GM10248 (cell line): ENCODE data around the gene TNS1.

Source experiments
- CTCF ChIA-PET: fragments of 300-600 bp; sonication (Branson Sonifier 250); formaldehyde crosslinking; extraction: SDS; loops from one replicate; lab custom pipeline; 2021; ENCODE audit warnings: antibody characterized with exemption; lab: Yijun Ruan, JAX
- POLR2A ChIA-PET: fragments of 350-650 bp; sonication (Branson Sonifier 250); formaldehyde crosslinking; extraction: SDS; loops from one replicate; lab custom pipeline; 2020; ENCODE audit warnings: antibody characterized with exemption; lab: Yijun Ruan, JAX
- DNase-seq: peaks from one replicate; pipeline ENCODE4 v3.0.0; 2012; ENCODE audit errors: extremely low spot score
- CTCF ChIP-seq: IDR thresholded peaks from 2 replicates; pipeline ENCODE4 v1.5.1; 2012; ENCODE audit warnings: mild to moderate bottlenecking, low read depth; ENCODE audit errors: extremely low read depth, missing control alignments, control extremely low read depth

The TNS1 gene

GRCh38 chr2:217856159-217856558 lies 146.6 kb downstream of the TNS1 start:
- ChIA-PET POLR2A (no interaction called here), CTCF (interaction anchor here (1.1 to 1.5 kb wide), 4 partner anchors 18 to 64 kb away, joined by 3 to 5 read pairs (median 3); no protein-coding TSS in a partner anchor)
- TF ChIP-seq CTCF, result no peak
- no peak for DNase-seq

GRCh38 chr2:217854684-217855420 lies 147.9 kb downstream of the TNS1 start:
- no peak for TF ChIP-seq CTCF
- ChIA-PET CTCF (interaction anchor here (1.5 kb wide), 1 partner anchor 65 kb away, joined by 3 read pairs; no protein-coding TSS in a partner anchor), POLR2A (no interaction called here)
- DNase-seq, result no peak

- TF ChIP-seq CTCF, result no peak
- CTCF ChIA-PET, result interaction anchor here (1.2 to 1.5 kb wide), 2 partner anchors 18 to 64 kb away, joined by 3 to 4 read pairs; no protein-coding TSS in a partner anchor
- POLR2A ChIA-PET, result no interaction called here
- DNase-seq, result no peak
These were observed 148.8 kb downstream of the TNS1 start for GRCh38 chr2:217853961-217854360.

GRCh38 chr2:217853301-217853881 lies 149.4 kb downstream of the TNS1 start:
- ChIA-PET POLR2A (interaction anchor here (0.7 kb wide), 1 partner anchor 24 kb away, joined by 3 read pairs; no protein-coding TSS in a partner anchor), CTCF (interaction anchor here (1.2 kb wide), 2 partner anchors 17 to 65 kb away, joined by 4 to 5 read pairs; no protein-coding TSS in a partner anchor)
- no peak for TF ChIP-seq CTCF
- no peak for DNase-seq

GRCh38 chr2:217852555-217853211 lies 150.1 kb downstream of the TNS1 start:
- TF ChIP-seq CTCF, result no peak
- ChIA-PET CTCF (interaction anchor here (1.2 kb wide), 2 partner anchors 16 to 64 kb away, joined by 4 to 5 read pairs; no protein-coding TSS in a partner anchor), POLR2A (interaction anchor here (0.7 kb wide), 1 partner anchor 24 kb away, joined by 3 read pairs; no protein-coding TSS in a partner anchor)
- DNase-seq, result no peak
